Measurements from ENCODE around the gene ADGRL3.
"Not testable (repeated sequence)": the region's sequence is repeated elsewhere in the genome, so short reads cannot be mapped to it uniquely, and the experiment has no call there.

The ADGRL3 gene

GRCh38 chr4:61500883-61501282, 300.8 kb downstream of the ADGRL3 start:
- H3K36me3 Mint-ChIP-seq = no peaks in the 10 kb centered on the region
- no peaks in the 10 kb centered on the region for H3K27me3 Mint-ChIP-seq
- no peak overlapping the region for H3K27ac Mint-ChIP-seq
- H3K4me3 Mint-ChIP-seq = no peak overlapping the region
- H3K4me1 Mint-ChIP-seq = no peaks in the 10 kb centered on the region
- no peaks in the 10 kb centered on the region for H3K9me3 Mint-ChIP-seq

GRCh38 chr4:61501812-61502211, 301.7 kb downstream of the ADGRL3 start:
- H3K4me3 Mint-ChIP-seq = no peak overlapping the region
- no peaks in the 10 kb centered on the region for H3K27me3 Mint-ChIP-seq
- H3K36me3 Mint-ChIP-seq = no peaks in the 10 kb centered on the region
- no peaks in the 10 kb centered on the region for H3K4me1 Mint-ChIP-seq
- H3K9me3 Mint-ChIP-seq = no peaks in the 10 kb centered on the region
- no peak overlapping the region for H3K27ac Mint-ChIP-seq

- Mint-ChIP-seq H3K36me3 (no peaks in the 10 kb centered on the region), H3K27me3 (no peaks in the 10 kb centered on the region), H3K9me3 (no peaks in the 10 kb centered on the region)
Observed at GRCh38 chr4:61505773-61506685, 305.9 kb downstream of the ADGRL3 start.

GRCh38 chr4:61507091-61507490, 307.0 kb downstream of the ADGRL3 start:
- Mint-ChIP-seq H3K9me3 (no peaks in the 10 kb centered on the region), H3K4me3 (no peak overlapping the region), H3K27ac (no peak overlapping the region), H3K36me3 (no peaks in the 10 kb centered on the region), H3K4me1 (no peaks in the 10 kb centered on the region), H3K27me3 (no peaks in the 10 kb centered on the region)

More at GRCh38 chr4:61505773-61506685, 305.9 kb downstream of the ADGRL3 start:
- Mint-ChIP-seq H3K4me3 (no peak overlapping the region), H3K27ac (no peak overlapping the region), H3K4me1 (no peaks in the 10 kb centered on the region)

- not testable (repeated sequence) for H3K27me3 Mint-ChIP-seq, H3K36me3 Mint-ChIP-seq, H3K4me3 Mint-ChIP-seq, H3K27ac Mint-ChIP-seq, H3K9me3 Mint-ChIP-seq, H3K4me1 Mint-ChIP-seq
Observed at GRCh38 chr4:61509721-61510241, 309.7 kb downstream of the ADGRL3 start.

- Mint-ChIP-seq H3K9me3 (no peaks in the 10 kb centered on the region), H3K27ac (no peak overlapping the region), H3K27me3 (no peaks in the 10 kb centered on the region), H3K36me3 (no peaks in the 10 kb centered on the region), H3K4me1 (no peaks in the 10 kb centered on the region), H3K4me3 (no peak overlapping the region)
Observed at GRCh38 chr4:61511716-61512488, 311.8 kb downstream of the ADGRL3 start.

- Mint-ChIP-seq H3K4me1 (no peaks in the 10 kb centered on the region), H3K9me3 (no peaks in the 10 kb centered on the region), H3K4me3 (no peak overlapping the region), H3K27ac (no peak overlapping the region), H3K36me3 (no peaks in the 10 kb centered on the region), H3K27me3 (no peaks in the 10 kb centered on the region)
Observed at GRCh38 chr4:61514991-61515390, 314.9 kb downstream of the ADGRL3 start.

- H3K9me3 Mint-ChIP-seq = peaks cover 8% of the 10 kb centered on the region
- H3K4me1 Mint-ChIP-seq = no peaks in the 10 kb centered on the region
- H3K27me3 Mint-ChIP-seq = no peaks in the 10 kb centered on the region
- no peak overlapping the region for H3K4me3 Mint-ChIP-seq
- no peaks in the 10 kb centered on the region for H3K36me3 Mint-ChIP-seq
- no peak overlapping the region for H3K27ac Mint-ChIP-seq
Observed at GRCh38 chr4:61517144-61517543, 317.0 kb downstream of the ADGRL3 start.

GRCh38 chr4:61520166-61520565, 320.0 kb downstream of the ADGRL3 start:
- Mint-ChIP-seq H3K4me3 (no peak overlapping the region), H3K27ac (no peak overlapping the region), H3K27me3 (no peaks in the 10 kb centered on the region), H3K36me3 (no peaks in the 10 kb centered on the region), H3K4me1 (no peaks in the 10 kb centered on the region), H3K9me3 (peaks cover 8% of the 10 kb centered on the region)

- no peak overlapping the region for H3K27ac Mint-ChIP-seq
- H3K36me3 Mint-ChIP-seq = no peaks in the 10 kb centered on the region
- H3K27me3 Mint-ChIP-seq = no peaks in the 10 kb centered on the region
- no peak overlapping the region for H3K4me3 Mint-ChIP-seq
- H3K9me3 Mint-ChIP-seq = peaks cover 8% of the 10 kb centered on the region
- no peaks in the 10 kb centered on the region for H3K4me1 Mint-ChIP-seq
Observed at GRCh38 chr4:61520681-61521160, 320.6 kb downstream of the ADGRL3 start.

- H3K4me3 Mint-ChIP-seq = no peak overlapping the region
- no peaks in the 10 kb centered on the region for H3K27me3 Mint-ChIP-seq
- no peaks in the 10 kb centered on the region for H3K4me1 Mint-ChIP-seq
- no peak overlapping the region for H3K27ac Mint-ChIP-seq
- peaks cover 8% of the 10 kb centered on the region for H3K9me3 Mint-ChIP-seq
- H3K36me3 Mint-ChIP-seq = no peaks in the 10 kb centered on the region
Observed at GRCh38 chr4:61521451-61521850, 321.3 kb downstream of the ADGRL3 start.

- Mint-ChIP-seq H3K4me1 (no peaks in the 10 kb centered on the region), H3K4me3 (no peak overlapping the region), H3K36me3 (no peaks in the 10 kb centered on the region), H3K27ac (no peak overlapping the region), H3K27me3 (no peaks in the 10 kb centered on the region), H3K9me3 (peaks cover 8% of the 10 kb centered on the region)
Observed at GRCh38 chr4:61522312-61522711, 322.2 kb downstream of the ADGRL3 start.

GRCh38 chr4:61527888-61528287, 327.8 kb downstream of the ADGRL3 start:
- no peaks in the 10 kb centered on the region for H3K36me3 Mint-ChIP-seq
- H3K27me3 Mint-ChIP-seq = no peaks in the 10 kb centered on the region
- no peaks in the 10 kb centered on the region for H3K9me3 Mint-ChIP-seq
- no peak overlapping the region for H3K4me3 Mint-ChIP-seq
- no peaks in the 10 kb centered on the region for H3K4me1 Mint-ChIP-seq
- H3K27ac Mint-ChIP-seq = no peak overlapping the region

- Mint-ChIP-seq H3K4me1 (no peaks in the 10 kb centered on the region), H3K27me3 (no peaks in the 10 kb centered on the region), H3K9me3 (no peaks in the 10 kb centered on the region), H3K27ac (no peak overlapping the region), H3K36me3 (no peaks in the 10 kb centered on the region), H3K4me3 (no peak overlapping the region)
Observed at GRCh38 chr4:61528595-61528994, 328.5 kb downstream of the ADGRL3 start.

- H3K36me3 Mint-ChIP-seq = no peaks in the 10 kb centered on the region
- no peaks in the 10 kb centered on the region for H3K27me3 Mint-ChIP-seq
- H3K4me3 Mint-ChIP-seq = no peak overlapping the region
- H3K9me3 Mint-ChIP-seq = no peaks in the 10 kb centered on the region
- H3K27ac Mint-ChIP-seq = no peak overlapping the region
- H3K4me1 Mint-ChIP-seq = no peaks in the 10 kb centered on the region
Observed at GRCh38 chr4:61531188-61531587, 331.1 kb downstream of the ADGRL3 start.
